GM18909 (cell line): ENCODE measurements around the gene IL17REL.
"Not testable (repeated sequence)": the region's sequence is repeated elsewhere in the genome, so short reads cannot be mapped to it uniquely, and the experiment has no call there.

Experiments used
- ATAC-seq: cut with Tn5 transposase; IDR thresholded peaks from one replicate; pipeline ENCODE4 v1.9.1; 2021; ENCODE audit warnings: mild to moderate bottlenecking; ENCODE audit not compliant: unreplicated experiment, poor library complexity

The IL17REL gene

DNA sequence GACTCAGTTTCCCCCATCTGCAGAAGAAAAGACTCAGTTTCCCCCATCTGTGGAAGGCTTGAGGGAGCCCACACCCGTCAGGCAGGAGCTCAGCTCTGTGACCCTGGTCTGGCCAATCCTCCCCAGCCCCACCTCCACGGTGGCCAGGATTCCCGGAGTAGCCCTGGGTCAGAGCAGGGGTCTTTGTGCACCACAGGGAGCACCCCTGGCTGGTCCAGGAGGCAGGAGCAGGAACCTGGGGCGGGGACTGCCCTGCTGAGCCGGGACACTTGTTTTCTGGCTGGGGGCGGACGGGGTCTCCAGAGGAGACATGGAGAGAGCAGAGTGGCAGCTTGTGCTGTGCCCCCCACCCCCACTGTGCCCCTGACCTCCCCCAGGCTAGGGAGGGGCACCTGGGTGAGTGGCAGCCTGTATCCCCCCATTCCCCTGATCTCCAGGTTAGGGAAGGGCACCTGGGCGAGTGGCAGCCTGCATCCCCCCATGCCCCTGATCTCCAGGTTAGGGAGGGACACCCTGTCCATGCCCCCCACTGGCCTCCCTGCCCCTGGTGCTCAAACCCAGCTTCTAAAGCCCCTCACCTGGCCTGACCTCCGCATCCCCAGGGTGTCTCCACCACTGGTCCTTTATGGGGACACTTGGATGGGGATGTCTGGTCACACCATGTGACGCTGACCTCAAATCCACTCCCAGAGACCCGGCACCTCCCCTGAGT lies 18.8 kb downstream of the IL17REL start:
- ATAC-seq, result no peak

DNA sequence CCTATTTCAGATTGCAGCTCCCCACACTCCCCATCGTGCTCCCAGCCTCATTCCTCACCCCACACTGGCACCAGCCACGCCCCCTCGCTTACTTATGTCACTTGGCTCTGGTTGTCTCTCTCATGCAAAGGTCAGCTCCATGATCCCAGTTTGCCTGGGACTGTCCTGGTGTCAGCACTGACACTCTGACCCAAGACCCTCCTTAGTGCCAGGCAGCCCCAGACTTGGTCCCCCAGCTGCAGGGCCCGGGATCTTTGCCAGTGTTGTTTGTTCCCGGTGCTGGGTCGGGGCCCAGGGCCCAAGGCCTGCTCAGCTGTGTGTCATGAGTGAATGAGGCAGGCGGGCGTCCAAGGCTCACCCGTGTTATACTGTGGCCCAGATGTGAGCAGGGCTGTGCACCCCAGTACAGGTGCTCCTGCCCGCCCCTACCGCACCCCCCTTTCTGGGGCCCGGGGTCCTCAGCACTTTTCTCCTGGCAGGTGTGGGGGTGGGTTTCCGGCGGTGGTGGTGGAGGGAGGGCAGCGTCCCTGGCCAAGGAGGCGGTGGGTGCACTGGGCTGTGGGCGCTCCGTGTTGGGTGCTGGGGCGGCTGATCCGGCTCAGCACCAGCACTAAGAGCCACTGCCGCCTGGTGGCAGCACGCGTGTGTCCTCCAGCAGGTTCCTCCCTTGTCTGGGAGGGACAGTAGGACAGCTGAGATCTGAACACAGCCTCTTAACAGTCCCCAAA lies 19.5 kb downstream of the IL17REL start:
- no peak for ATAC-seq

DNA sequence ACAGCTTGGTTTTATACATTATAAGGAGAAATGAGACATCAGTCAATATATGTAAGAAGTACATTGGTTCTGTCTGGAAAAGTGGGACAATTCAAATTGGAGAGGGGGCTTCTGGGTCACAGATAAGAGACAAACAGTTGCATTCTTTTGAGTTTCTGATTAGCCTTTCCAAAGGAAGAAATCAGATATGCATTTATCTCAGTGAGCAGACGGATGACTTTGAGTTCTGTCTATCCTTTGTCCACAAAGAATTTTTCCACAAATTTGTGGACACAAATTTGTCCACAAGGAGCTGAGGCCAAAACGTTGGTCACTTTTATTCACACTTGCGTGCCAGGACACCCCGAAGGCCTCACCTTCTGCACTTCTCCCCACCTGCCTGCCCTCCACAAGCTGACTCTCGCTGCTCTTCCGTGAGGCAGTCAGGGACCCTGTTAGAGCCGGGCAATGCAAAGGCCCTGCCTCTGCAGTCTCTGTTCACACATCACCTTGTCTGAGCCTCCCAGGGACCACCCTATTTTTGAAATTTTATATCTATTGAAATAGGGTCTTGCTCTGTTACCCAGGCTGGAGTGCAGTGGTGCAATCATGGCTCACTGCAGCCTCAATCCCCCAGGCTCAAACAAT lies 20.5 kb downstream of the IL17REL start:
- no peak for ATAC-seq

DNA sequence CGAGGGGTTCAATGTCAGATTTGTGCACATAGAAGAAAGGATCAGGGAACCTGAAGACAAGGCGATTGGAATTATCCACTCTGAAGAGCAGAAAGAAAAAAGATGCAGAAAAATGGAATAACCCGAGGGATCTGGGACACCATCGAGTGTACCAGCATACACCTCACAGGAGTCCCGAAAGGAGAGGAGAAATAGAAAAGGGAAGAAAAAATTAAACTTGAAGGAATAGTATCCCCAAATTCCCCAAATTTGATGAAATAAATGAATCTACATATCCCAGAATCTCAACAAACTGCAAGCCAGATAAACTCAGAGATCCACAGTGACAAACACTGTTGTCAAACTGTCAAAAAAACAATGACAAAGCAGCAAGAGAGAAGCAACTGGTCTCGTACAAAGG lies 21.4 kb downstream of the IL17REL start:
- ATAC-seq, result no peak

GRCh38 chr22:49989826-49990225 lies 22.7 kb downstream of the IL17REL start:
- ATAC-seq, result not testable (repeated sequence)

DNA sequence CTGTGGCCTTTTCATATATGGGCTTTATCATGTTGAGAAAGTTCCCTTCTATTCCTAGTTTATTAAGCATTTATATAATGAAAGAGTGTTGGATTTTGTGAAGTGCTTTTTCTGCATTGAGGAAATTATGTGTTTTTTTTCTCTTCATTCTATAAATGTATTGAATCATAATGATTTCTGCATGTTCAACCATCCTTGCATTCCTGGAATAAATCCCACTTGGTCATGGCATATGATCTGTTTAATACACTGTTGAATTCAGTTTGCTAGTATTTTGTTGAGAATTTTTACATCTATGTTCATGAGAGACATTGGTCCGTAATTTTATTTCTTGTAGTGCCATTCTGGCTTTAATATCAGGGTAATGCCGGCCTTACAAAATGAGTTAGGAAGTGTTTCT lies 26.2 kb downstream of the IL17REL start:
- ATAC-seq, result no peak

DNA sequence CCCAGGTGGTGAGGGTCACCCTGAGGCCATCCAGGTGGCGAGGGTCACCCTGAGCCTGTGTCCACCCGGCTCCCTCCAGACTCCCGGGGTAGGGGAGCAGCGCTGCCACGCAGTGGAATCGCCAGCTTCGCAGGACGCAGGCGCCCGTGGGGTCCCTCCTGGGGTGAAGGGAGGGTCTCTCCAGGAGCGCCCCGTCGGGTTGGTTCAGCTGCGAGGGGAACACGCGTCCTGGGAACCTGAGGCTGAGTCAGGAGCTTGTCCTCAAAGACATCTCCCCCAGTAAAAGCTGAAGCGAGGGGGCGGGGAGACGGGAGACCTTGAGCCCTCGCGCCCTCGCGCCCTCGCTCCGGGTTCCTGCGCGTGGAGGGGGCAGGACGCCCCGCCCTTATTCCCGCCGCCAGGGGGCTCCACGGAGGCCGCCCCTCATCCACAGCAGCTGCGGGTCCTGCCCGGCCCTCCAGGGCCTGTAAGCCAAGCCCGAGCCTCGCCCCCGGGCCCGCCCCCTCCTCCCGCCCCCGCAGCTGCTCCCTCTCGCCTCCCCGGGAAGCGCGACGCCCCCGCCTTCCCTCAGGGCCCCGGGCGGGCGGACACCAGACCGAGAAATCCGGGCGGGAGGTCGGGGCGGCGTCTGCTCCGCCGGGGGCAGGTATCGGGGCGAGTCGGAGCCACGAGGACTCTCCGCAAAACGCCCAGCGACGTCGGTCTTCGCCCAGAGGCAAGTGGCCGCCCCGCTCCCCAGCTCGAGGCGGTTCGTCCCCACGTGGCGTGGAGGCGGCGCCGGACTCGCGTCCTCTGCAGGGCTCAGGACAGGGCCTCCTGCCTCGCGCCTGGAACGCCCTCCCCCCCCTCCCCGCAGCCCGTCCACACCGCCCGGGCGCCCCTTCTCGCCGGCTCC lies 29.2 kb downstream of the IL17REL start:
- ATAC-seq, result no peak

GRCh38 chr22:49981799-49982198 lies 30.8 kb downstream of the IL17REL start:
- not testable (repeated sequence) for ATAC-seq

DNA sequence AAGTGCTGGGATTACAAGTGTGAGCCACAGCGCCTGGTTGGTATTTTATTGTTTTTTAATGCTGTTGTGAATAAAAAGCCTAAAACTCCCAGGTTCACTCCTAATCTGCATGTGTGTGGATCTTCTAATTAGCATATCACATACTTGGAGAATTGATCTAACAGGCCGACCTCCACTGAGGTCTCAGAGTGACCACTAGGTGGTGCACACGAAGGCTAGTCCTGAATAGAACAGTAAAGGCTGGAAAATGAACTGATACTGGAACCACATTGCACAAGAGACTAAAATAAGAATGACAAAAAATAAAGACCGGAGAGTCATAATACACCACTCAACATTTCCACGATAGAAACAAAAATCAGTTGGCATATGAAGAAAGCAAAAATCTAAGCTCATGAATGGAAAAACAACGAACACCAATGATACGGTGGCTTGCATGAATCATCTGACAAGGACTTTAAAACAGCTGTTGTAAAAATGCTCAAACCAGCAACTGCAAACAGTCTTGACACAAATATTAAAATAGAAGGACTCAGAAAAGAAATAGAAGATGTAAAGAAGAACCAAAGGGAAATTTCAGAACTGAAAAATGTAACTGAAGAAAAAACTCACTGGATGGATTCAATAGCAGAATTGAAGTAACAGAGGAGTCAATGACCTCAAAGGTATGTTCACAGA lies 32.8 kb downstream of the IL17REL start:
- ATAC-seq, result no peak

GRCh38 chr22:49977578-49977977 lies 35.0 kb downstream of the IL17REL start:
- no peak for ATAC-seq

DNA sequence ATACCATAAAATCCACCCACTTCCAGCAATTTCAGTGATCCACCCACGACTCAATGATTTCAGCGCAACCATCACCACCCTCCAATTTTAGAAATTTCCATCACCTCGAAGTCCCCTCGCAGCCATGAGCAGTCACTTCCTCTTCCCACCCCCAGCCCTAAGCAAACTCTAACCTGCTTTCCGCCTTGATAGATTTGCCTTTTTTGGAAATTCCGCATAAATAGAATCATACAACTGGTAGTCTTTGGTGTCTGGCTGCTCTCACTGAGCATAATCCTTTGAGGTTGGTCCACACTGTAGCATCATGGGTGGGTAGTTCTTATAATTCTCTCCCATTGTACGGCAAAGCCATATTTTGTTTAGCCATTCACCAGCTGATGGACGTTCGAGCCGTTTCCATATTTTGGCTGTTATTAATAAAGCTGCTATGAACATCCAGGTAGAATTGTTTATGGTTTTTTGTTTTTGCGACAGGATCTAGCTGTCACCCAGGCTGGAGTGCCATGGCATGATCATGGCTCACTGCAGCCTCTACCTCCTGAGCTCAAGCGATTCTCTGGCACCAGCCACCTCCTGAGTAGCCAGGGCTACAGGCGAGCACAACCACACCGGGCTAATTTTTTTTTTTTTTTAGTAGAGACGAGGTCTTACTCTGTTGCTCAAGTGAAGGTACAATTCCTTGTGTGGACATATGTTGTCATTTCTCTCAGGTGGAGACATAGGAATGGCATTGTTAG lies 36.0 kb downstream of the IL17REL start:
- no peak for ATAC-seq

DNA sequence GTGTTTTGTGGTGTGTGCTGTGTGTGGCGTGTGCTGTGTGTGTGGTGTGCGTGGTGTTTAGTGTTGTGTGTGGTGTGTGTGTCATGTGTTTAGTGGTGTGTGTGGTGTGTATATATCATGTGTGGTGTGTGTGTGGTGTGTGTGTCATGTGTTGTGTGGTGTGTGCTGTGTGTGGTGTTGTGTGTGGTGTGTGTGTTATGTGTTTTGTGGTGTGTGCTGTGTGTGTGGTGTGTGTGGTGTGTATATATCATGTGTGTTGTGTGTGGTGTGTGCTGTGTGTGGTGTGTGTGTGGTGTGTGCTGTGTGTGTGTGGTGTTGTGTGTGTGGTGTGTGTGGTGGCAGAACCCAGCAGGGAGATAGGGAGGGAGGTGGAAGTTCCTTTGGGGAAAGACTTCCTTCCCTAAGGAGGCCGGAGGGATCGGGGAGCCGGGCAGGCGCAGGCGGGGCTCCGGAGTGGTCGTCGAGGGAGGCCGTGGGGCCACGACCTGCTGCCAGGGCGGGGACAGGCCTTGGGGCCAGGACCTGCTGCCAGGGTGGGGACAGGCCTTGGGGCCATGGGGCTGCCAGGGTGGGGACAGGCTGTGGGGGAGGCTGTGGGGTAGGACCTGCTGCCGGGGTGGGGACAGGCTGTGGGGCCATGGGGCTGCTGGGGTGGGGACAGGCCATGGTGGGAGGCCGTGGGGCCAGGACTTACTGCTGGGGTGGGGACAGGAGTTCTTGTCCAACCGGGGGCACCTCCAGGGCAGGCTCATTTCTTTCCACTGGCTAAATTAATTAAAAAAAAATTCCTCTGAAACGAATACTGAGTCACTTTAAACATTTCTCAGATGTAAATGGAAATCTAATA lies 36.8 kb downstream of the IL17REL start:
- no peak for ATAC-seq

DNA sequence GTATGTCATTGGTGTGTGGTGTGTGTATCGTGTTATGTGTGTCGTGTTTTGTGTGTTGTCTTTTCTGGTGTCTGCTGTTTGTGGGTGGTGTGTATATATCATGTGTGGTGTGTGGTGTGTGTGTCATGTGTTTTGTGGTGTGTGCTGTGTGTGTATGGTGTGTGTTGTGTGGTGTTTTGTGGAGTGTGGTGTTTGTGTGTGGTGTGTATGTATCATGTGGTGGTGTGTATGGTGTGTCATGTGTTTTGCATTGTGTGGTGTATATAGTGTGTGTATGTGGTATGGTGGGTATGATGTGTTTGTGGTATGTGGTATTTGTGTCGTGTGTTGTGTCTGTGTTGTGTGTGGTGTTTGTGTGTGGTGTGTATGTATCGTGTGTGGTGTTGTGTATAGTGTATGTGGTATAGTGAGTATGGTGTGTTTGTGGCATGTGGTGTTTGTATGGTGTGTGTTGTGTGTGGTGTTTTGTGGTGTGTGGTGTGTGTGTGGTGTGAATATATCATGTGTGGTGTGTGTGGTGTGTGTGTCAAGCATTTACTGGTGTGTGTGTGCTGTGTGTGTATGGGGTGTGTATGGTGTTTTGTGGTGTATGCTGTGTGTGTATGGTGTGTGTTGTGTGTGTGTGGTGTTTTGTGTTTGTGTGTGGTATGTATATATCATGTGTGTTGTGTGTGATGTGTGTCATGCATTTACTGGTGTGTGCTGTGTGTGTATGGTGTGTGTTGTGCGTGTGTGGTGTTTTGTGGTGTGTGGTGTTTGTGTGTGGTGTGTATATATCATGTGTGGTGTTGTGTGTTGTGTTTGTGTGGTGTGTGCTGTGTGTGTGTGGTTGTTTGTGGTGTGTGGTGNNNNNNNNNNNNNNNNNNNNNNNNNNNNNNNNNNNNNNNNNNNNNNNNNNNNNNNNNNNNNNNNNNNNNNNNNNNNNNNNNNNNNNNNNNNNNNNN lies 39.3 kb downstream of the IL17REL start:
- ATAC-seq, result no peak

DNA sequence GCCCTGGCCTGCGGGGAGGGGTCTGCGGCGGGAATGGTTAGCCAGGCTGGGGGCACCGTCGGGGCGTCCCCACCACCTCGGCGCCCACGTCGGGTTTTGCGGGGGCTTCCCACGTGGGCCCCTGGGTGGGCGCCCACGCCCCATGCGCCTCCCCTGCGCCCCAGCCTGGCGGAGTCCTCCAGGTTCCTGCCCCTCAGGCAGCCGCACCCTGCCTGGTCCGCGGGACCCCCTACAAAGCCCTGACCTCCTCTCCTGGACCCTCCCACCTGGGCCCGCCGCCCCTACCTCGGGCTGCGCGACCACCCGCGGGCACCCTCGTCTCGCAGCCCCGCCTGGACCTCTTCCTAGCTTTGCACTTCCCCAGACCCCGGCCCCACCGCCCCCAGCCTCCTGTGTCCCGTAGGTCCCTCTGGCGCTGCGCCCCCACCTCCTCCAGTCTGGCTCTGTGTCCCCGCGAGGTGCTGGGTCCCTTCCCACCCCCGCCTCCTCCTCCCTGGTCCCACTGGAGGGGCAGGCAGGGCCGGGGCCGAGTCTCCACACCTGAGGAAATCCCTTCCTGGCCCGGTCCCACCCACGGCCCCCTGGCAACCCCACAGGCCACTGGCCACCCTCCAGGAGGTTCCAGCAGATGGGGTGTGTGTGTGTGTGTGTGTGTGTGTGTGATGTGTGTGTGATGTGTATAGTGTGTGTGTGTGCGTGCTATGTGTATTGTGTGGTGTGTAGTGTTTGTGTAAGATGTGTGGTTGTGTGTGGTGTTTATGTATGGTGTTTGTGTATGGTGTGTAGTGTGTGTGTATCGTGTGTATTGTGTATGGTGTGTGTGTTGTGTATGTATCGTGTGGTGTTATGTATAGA lies 40.2 kb downstream of the IL17REL start:
- no peak for ATAC-seq

GRCh38 chr22:49971232-49972162 lies 41.1 kb downstream of the IL17REL start:
- peak; percentile 27 for ATAC-seq
